Left ventricle myocardium inferior (tissue), 1 donor: Measurements from ENCODE around the gene WNT4. TPM values are rescaled to one million over a fixed set of nuclear protein-coding genes. Genes with fewer than 3 reads are reported as not detected.

Experiments
- DNase-seq: peaks from one replicate; pipeline ENCODE4 v3.0.0-alpha.2; 2020
- H3K27ac ChIP-seq: fragments of 200-600 bp; replicated peaks from 2 replicates; pipeline ENCODE4 v1.8.0; 2021
- H3K27me3 ChIP-seq: fragments of 200-600 bp; 2 replicates; pipeline ENCODE4 v1.8.0; 2021; ENCODE audit warnings: low read depth
- H3K36me3 ChIP-seq: fragments of 200-600 bp; 2 replicates; pipeline ENCODE4 v1.8.0; 2021
- H3K4me1 ChIP-seq: fragments of 200-600 bp; 2 replicates; pipeline ENCODE4 v1.8.0; 2021
- H3K4me3 ChIP-seq: fragments of 200-600 bp; 2 replicates; pipeline ENCODE4 v1.8.0; 2021; ENCODE audit warnings: mild to moderate bottlenecking, moderate library complexity
- H3K9me3 ChIP-seq: fragments of 200-600 bp; replicated peaks from 2 replicates; pipeline ENCODE4 v1.8.0; 2021
- intact Hi-C: fragments of 100-400 bp; cut with micrococcal nuclease; formaldehyde crosslinking; loops from one replicate; pipeline ENCODE4 v1.11.0; 2022
- long read RNA-seq: library from polyadenylated mRNA; unstranded; transcript quantifications from one replicate; pipeline ENCODE4 v2.0.0, GENCODE V29; 2021
- total RNA-seq: library from RNA; stranded (reverse); fragmentation: NEBNext Ultra II Directional; extraction: Animal tissue kit (Norgen Biotek cat#: 25700); gene quantifications from one replicate; pipeline ENCODE4 v1.2.1, GENCODE V29; 2021
- TF ChIP-seq, protein P1 (sequence below): fragments of 200-600 bp; IDR thresholded peaks from 2 replicates; pipeline ENCODE4 v1.8.0; 2021; ENCODE audit warnings: antibody characterized with exemption, mild to moderate bottlenecking, borderline replicate concordance
- donor health status: DM: no; HTN: yes; CAD: no; lungs with severe emphysema.

WNT4 gene
- total RNA-seq: not detected
- long read RNA-seq: 0 reads

GRCh38 chr1:22143065-22144033 lies at the start of gene WNT4:
Gene WNT4 (minus strand): TSS chr1:22143097. CDS start chr1:22142922, 175 bp downstream.
- no peak for DNase-seq
- Histone ChIP-seq H3K4me1 (peaks cover 16% of the 10 kb centered on the region), H3K9me3 (no peaks in the 10 kb centered on the region), H3K27ac (no peak within 1 kb of the TSS), H3K36me3 (no peaks in the 10 kb centered on the region), H3K27me3 (peaks cover 86% of the 10 kb centered on the region), H3K4me3 (peak within 1 kb of the TSS; percentile 67)
- intact Hi-C loops: no loop called here
- TF ChIP-seq, protein P1, sequence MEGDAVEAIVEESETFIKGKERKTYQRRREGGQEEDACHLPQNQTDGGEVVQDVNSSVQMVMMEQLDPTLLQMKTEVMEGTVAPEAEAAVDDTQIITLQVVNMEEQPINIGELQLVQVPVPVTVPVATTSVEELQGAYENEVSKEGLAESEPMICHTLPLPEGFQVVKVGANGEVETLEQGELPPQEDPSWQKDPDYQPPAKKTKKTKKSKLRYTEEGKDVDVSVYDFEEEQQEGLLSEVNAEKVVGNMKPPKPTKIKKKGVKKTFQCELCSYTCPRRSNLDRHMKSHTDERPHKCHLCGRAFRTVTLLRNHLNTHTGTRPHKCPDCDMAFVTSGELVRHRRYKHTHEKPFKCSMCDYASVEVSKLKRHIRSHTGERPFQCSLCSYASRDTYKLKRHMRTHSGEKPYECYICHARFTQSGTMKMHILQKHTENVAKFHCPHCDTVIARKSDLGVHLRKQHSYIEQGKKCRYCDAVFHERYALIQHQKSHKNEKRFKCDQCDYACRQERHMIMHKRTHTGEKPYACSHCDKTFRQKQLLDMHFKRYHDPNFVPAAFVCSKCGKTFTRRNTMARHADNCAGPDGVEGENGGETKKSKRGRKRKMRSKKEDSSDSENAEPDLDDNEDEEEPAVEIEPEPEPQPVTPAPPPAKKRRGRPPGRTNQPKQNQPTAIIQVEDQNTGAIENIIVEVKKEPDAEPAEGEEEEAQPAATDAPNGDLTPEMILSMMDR: peak; percentile 43

- DNase-seq: no peak
- TF ChIP-seq, protein P1: no peak
- H3K27me3 ChIP-seq: peaks cover 70% of the 10 kb centered on the region
- H3K4me3 ChIP-seq: no peak overlapping the region
- no peak overlapping the region for H3K27ac ChIP-seq
- no peaks in the 10 kb centered on the region for H3K4me1 ChIP-seq
- no peaks in the 10 kb centered on the region for H3K9me3 ChIP-seq
- intact Hi-C loops: no loop called here
- H3K36me3 ChIP-seq: no peaks in the 10 kb centered on the region
These were observed 47.8 kb upstream of the WNT4 start for GRCh38 chr1:22190731-22191130.

GRCh38 chr1:22190251-22190650 lies 47.4 kb upstream of the WNT4 start:
- Histone ChIP-seq H3K27ac (no peak overlapping the region), H3K4me3 (no peak overlapping the region), H3K9me3 (no peaks in the 10 kb centered on the region), H3K27me3 (peaks cover 70% of the 10 kb centered on the region), H3K36me3 (no peaks in the 10 kb centered on the region), H3K4me1 (no peaks in the 10 kb centered on the region)
- TF ChIP-seq, protein P1: no peak
- intact Hi-C loops: no loop called here
- DNase-seq: no peak

DNA sequence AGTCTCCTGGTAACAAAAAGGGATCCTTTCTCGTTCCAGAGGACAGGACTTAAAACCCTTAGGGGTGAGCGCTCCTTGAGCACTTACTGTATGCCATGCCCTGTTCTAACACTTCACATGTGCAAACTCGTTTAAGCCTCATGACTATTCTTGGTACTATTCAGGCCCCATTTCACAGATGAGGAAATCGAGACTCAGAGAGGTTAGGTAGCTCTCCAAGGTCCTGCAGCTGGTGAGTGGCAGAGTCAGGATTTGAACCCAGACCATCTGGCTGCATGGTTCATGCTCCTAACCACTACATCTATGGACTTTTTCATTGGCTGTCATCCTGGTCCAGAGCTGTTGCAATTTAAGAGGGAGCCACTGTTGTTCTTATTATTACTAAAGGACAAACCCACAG lies 46.7 kb upstream of the WNT4 start:
- intact Hi-C loops: no loop called here

GRCh38 chr1:22188914-22189313 lies 46.0 kb upstream of the WNT4 start:
- intact Hi-C loops: no loop called here

More for the DNA sequence above, 46.7 kb upstream of the WNT4 start:
- Histone ChIP-seq H3K36me3 (no peaks in the 10 kb centered on the region), H3K9me3 (no peaks in the 10 kb centered on the region), H3K4me1 (no peaks in the 10 kb centered on the region), H3K27me3 (peaks cover 75% of the 10 kb centered on the region), H3K4me3 (no peak overlapping the region), H3K27ac (no peak overlapping the region)
- TF ChIP-seq, protein P1: no peak
- DNase-seq: no peak

More at GRCh38 chr1:22188914-22189313, 46.0 kb upstream of the WNT4 start:
- peaks cover 77% of the 10 kb centered on the region for H3K27me3 ChIP-seq
- no peak for DNase-seq
- H3K36me3 ChIP-seq: no peaks in the 10 kb centered on the region
- no peaks in the 10 kb centered on the region for H3K9me3 ChIP-seq
- TF ChIP-seq, protein P1: no peak
- no peak overlapping the region for H3K4me3 ChIP-seq
- H3K4me1 ChIP-seq: no peaks in the 10 kb centered on the region
- H3K27ac ChIP-seq: no peak overlapping the region
